Measurements from ENCODE around the gene HDAC9.
"Not testable (repeated sequence)": the region's sequence is repeated elsewhere in the genome, so short reads cannot be mapped to it uniquely, and the experiment has no call there.

The HDAC9 gene

DNA sequence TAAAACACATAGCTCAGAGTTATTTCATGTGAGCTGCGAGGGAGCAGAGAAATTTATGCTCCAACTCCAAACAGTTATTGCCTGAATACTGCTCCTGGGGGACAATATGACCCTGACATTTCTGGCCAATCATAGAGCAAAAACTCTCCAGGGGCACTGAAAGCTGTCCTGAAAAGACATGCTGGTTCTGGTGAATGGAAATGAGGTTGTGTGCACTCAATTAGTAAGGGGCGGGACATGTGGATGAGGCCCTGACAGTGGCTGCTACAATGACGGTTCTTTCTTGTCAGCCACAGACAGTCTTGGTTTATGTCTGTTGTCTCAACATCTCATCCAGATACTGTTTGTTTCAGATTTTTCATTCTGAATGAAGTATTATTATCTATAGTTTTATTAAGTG, 470.1 kb downstream of the HDAC9 start:
- no peak for DNase-seq (ENCODE audit: low read depth, low spot score)

DNA sequence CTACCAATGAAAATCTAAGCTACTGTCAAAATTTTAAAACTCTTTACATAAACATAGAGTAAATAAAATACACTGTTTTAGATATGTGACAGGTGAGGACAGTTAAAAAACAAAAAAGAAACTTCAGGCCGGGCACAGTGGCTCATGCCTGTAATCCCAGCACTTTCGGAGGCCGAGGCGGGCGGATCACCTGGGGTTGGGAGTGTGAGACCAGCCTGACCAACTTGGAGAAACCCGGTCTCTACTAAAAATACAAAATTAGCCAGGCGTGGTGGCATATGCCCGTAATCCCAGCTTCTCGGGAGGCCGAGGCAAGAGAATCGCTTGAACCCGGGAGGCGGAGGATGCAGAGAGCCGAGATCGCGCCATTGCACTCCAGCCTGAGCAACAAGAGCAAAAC, 472.2 kb downstream of the HDAC9 start:
- not testable (repeated sequence) for DNase-seq (ENCODE audit: low read depth, low spot score)

DNA sequence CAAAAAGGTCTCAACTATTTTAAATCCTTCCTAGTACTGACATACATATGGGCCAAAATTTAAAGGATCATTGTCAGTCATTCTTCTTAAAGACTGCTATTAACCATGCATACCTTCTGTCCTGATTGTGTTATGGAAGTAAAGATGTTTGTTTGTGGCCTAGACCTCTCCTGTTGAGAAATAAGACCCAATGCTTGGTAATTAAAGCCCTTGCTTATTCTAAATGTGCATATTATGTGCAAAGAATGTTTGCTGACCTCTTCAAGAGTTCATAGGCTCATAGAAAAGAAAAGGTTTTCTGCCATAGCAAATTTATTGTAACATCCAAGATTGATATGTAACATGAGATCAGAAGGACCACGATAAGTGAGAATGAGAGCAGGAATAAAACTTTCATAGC, 476.3 kb downstream of the HDAC9 start:
- no peak for DNase-seq (ENCODE audit: low read depth, low spot score)

DNA sequence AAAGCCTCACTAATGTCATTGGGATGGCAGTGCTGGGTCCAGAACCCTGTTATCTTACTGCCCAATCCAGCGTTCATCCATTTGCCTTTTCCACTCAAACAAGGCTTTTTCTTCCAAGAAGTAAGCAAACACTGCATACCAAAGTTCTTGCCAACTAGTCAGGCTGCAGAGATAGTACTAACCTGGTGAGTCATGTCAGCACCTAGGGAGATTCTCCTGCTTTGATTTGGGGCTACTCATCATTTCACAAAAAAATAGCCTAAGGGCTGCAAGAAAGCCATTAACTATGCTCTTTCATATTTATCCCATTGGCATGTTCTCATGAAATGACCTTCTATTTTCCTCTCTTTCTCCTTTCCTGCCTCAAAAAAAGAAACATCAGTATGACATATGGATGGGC, 479.3 kb downstream of the HDAC9 start:
- DNase-seq (ENCODE audit: low read depth, low spot score): no peak

GRCh38 chr7:18975276-18975675, 479.7 kb downstream of the HDAC9 start:
- DNase-seq (ENCODE audit: low read depth, low spot score): no peak

- no peak for DNase-seq (ENCODE audit: low read depth, low spot score)
Measured at GRCh38 chr7:18975689-18976280, 480.2 kb downstream of the HDAC9 start.

GRCh38 chr7:18976715-18977471, 481.3 kb downstream of the HDAC9 start:
- no peak for DNase-seq (ENCODE audit: low read depth, low spot score)

DNA sequence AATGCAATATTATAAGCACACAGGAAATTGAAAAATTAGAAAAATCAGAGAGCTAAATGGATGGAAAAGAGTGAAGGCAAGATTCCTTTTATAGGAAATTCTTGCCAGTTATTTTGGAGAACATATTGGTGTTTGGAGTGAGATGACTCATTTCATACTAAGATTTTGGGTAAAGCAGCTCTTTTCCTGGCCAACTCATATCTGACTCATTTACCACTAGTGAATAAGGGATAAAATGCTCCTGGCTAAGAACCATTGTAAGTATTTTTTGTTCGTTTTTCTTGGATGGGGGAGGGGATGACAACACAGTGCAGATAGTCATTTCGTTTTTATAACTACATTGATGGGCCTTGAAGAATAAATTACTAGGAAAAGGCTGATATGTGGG, 482.6 kb downstream of the HDAC9 start:
- no peak for DNase-seq (ENCODE audit: low read depth, low spot score)

DNA sequence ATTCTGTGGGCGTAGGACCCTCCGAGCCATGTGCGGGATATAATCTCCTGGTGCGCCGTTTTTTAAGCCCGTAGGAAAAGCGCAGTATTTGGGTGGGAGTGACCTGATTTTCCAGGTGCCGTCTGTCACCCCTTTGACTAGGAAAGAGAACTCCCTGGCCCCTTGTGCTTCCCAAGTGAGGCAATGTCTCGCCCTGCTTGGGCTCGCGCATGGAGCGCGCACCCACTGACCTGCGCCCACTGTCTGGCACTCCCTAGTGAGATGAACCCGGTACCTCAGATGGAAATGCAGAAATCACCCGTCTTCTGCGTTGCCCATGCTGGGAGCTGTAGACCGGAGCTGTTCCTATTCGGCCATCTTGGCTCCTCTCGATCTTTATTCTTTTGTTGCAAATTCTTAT, 495.2 kb downstream of the HDAC9 start:
- DNase-seq (ENCODE audit: low read depth, low spot score): not testable (repeated sequence)

- no peak for DNase-seq (ENCODE audit: low read depth, low spot score)
Measured at GRCh38 chr7:18993933-18994668, 498.6 kb downstream of the HDAC9 start.

- no peak for DNase-seq (ENCODE audit: low read depth, low spot score)
Measured at GRCh38 chr7:18995270-18995671, 499.7 kb downstream of the HDAC9 start.

- no peak for DNase-seq (ENCODE audit: low read depth, low spot score)
Measured at GRCh38 chr7:18995811-18996426, 500.4 kb downstream of the HDAC9 start.

DNA sequence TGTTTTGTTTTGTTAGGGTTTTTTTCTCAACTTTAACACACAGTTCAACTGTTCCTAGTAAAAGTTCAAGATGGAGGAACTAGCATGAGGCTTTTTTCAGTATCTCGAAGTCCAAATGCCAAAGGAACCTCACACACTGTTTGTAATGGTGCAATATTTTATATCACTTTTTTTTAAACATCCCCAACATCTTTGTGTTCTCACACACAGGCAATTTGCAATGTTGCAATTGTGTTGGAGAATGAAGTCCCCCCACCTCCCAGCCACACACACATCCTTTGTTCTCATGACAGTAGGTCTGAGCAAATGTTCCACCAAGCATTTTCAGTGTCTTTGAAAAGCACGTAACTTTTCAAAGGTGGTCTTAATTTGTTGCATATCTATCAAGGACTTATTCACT, 501.0 kb downstream of the HDAC9 start:
- DNase-seq (ENCODE audit: low read depth, low spot score): no peak

- no peak for DNase-seq (ENCODE audit: low read depth, low spot score)
Measured at GRCh38 chr7:18997477-18998150, 502.1 kb downstream of the HDAC9 start.

DNA sequence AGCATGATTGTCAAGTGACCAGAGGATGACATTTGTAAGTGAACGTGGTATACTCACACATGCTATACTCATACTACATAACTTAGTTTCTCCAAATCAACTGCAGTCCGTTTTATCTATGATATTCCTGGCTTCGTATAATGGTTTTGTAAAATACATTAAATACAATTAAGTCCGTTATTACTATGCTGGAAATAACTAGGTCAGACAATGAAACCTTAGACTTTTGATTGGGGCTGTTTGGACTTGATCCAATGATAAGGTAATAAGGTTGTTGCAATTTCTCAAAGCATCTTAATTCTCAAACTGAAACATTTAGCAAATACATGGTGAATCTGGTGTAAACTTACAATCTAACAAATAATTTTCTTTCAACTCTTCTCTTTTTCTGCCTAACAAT, 504.9 kb downstream of the HDAC9 start:
- no peak for DNase-seq (ENCODE audit: low read depth, low spot score)

DNA sequence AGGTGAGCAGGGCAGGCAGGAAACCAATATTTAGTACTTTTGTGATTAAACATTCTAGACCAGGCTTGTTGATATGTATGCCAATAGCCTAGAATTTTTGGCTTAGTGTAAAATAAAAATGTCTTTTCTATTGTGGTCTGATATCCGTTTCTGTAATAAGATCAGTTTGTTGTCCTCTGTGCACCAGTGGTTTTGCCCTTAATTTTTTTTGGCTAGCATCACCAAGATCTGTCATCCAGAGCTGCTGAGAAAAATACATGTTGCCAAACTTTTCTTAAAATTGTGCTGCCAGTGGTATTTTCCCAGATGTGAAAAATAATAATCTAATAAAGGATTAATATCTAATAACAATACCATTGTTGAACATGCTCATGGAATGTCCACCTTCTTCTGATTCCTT, 506.3 kb downstream of the HDAC9 start:
- DNase-seq (ENCODE audit: low read depth, low spot score): no peak

DNA sequence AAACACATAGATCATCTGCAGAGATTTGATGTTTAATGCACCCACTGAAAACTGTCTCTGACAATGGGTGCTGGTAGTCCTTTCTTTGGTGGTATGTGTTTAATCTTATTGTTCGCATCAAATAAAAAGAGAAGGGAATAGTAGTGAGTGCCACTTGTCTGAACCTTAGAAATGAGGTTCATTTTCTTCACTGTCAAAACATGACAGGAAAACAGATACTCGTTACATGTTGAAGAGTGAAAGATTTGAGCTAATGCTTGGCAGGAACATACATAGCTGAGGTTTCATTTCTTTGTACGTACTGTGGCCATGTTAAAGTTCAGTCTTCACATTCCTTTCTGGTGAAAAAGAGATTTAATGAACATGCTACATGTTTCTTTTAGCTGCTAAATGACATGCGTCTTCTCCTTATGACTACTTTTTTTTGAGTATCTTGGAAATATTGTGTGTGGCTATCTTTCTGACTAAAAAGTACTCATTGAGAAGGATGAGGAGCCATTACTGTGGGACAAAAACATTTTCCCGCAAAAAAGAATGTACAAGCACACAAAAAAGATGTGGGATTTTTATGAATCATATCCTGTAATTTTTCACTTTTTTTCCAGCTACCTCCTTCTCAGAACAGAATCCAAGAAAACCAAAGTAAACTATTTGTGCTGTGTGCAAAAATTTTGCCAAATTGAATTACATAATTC, 513.8 kb downstream of the HDAC9 start:
- no peak for DNase-seq (ENCODE audit: low read depth, low spot score)

- DNase-seq (ENCODE audit: low read depth, low spot score): no peak
Measured at GRCh38 chr7:19009936-19010280, 514.4 kb downstream of the HDAC9 start.

- no peak for DNase-seq (ENCODE audit: low read depth, low spot score)
Measured at GRCh38 chr7:19011212-19011611, 515.7 kb downstream of the HDAC9 start.

GRCh38 chr7:19015098-19015497, 519.5 kb downstream of the HDAC9 start:
- DNase-seq (ENCODE audit: low read depth, low spot score): no peak

DNA sequence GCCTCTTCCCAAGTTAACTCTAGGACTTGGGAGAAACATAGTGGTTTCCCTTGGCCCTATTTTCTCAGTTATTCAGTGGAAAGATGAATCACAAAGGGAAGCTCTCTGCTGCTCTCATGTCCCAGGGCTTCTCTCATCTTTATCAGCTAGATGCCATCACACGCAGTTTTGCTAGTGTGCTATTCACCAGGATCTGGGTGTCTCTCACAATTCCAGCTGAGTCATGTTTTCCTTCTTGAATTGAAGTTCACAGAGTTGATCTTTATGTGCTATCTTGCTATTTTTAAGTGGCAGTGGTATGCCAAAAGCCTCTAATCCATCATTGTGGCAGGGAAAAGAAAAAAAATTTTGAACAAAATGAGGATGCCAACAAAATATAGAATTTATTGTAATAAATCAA, 520.6 kb downstream of the HDAC9 start:
- no peak for DNase-seq (ENCODE audit: low read depth, low spot score)
